Suprapubic skin (tissue), 3 donors: ENCODE data around the gene TXNDC8.

ENCODE experiments used
- POLR2A ChIP-seq, 2 donors: fragments of 450-650 bp; IDR thresholded peaks; one replicate each; pipeline ENCODE4 v1.6.1; 2017; ENCODE audit warnings: antibody characterized with exemption in 2 of 2, mild to moderate bottlenecking in 2 of 2, moderate library complexity in 2 of 2
- TF ChIP-seq, protein P1 (sequence below), 2 donors: fragments of 200-600 bp in 1 of 2; fragments of 450-650 bp in 1 of 2; sonication (generic) in 1 of 2; IDR thresholded peaks; one replicate each; pipeline ENCODE4 v1.5.1; 2016 to 2019; ENCODE audit warnings: antibody characterized with exemption in 2 of 2, mild to moderate bottlenecking in 1 of 2, moderate library complexity in 1 of 2

DNA sequence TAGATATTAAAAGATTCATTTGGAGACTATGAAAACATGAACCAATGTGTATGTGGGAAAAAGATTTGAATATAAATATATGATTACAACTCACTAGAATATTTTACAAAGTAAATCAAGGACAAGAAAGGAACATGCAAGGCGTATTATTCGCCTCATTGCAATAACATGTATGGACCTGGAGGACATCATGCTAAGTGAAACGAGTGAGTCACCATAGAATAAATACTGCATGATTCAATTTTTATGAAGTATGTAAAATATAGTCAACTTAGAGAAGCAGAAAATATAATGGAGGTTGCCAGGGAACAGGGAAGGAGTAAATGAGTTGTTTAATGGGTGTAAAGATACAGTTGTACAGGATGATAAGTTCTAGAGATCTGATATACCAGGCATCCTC is 4.9 kb downstream of the TXNDC8 start:
- TF ChIP-seq POLR2A (IDR thresholded peaks at IDR 0.05) = no peak
- TF ChIP-seq, protein P1, sequence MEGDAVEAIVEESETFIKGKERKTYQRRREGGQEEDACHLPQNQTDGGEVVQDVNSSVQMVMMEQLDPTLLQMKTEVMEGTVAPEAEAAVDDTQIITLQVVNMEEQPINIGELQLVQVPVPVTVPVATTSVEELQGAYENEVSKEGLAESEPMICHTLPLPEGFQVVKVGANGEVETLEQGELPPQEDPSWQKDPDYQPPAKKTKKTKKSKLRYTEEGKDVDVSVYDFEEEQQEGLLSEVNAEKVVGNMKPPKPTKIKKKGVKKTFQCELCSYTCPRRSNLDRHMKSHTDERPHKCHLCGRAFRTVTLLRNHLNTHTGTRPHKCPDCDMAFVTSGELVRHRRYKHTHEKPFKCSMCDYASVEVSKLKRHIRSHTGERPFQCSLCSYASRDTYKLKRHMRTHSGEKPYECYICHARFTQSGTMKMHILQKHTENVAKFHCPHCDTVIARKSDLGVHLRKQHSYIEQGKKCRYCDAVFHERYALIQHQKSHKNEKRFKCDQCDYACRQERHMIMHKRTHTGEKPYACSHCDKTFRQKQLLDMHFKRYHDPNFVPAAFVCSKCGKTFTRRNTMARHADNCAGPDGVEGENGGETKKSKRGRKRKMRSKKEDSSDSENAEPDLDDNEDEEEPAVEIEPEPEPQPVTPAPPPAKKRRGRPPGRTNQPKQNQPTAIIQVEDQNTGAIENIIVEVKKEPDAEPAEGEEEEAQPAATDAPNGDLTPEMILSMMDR (IDR thresholded peaks at IDR 0.05) = no peak
